ENCODE data around the gene PDE2A. TPM values are rescaled to one million over a fixed set of nuclear protein-coding genes. Genes with fewer than 3 reads are reported as not detected.

Gene PDE2A
- total RNA-seq, 1 experiment from 2014 or later, result 1.9 TPM

GRCh38 chr11:72617080-72617762 lies 57.0 kb downstream of the PDE2A start:
- H3K27me3 ChIP-seq (ENCODE audit: control insufficient read depth, insufficient read depth, low read length), result peaks cover 2% of the 10 kb centered on the region; the same call in 1 of the 2 replicates
- no peak for DNase-seq
- no peaks in the 10 kb centered on the region for H3K36me3 ChIP-seq (replicated peaks; ENCODE audit: control insufficient read depth, insufficient read depth, low read length)
- H3K4me3 ChIP-seq (ENCODE audit: insufficient read depth, low read depth, low read length), result no peak overlapping the region

- H3K27me3 ChIP-seq (ENCODE audit: control insufficient read depth, insufficient read depth, low read length), result peaks cover 2% of the 10 kb centered on the region; the same call in 1 of the 2 replicates
- DNase-seq, result no peak
- no peaks in the 10 kb centered on the region for H3K36me3 ChIP-seq (replicated peaks; ENCODE audit: control insufficient read depth, insufficient read depth, low read length)
- H3K4me3 ChIP-seq (ENCODE audit: insufficient read depth, low read depth, low read length), result no peak overlapping the region
Measured at GRCh38 chr11:72616655-72617054, 57.6 kb downstream of the PDE2A start.

GRCh38 chr11:72615329-72615728 lies 58.9 kb downstream of the PDE2A start:
- Histone ChIP-seq H3K4me3 (ENCODE audit: insufficient read depth, low read depth, low read length) (no peak overlapping the region), H3K36me3 (replicated peaks; ENCODE audit: control insufficient read depth, insufficient read depth, low read length) (no peaks in the 10 kb centered on the region), H3K27me3 (ENCODE audit: control insufficient read depth, insufficient read depth, low read length) (peaks cover 3% of the 10 kb centered on the region; the same call in 1 of the 2 replicates)
- DNase-seq, result no peak

- DNase-seq, result no peak
- Histone ChIP-seq H3K27me3 (ENCODE audit: control insufficient read depth, insufficient read depth, low read length) (peaks cover 3% of the 10 kb centered on the region; the same call in 1 of the 2 replicates), H3K36me3 (replicated peaks; ENCODE audit: control insufficient read depth, insufficient read depth, low read length) (no peaks in the 10 kb centered on the region), H3K4me3 (ENCODE audit: insufficient read depth, low read depth, low read length) (no peak overlapping the region)
Measured at GRCh38 chr11:72614381-72614780, 59.8 kb downstream of the PDE2A start.

DNA sequence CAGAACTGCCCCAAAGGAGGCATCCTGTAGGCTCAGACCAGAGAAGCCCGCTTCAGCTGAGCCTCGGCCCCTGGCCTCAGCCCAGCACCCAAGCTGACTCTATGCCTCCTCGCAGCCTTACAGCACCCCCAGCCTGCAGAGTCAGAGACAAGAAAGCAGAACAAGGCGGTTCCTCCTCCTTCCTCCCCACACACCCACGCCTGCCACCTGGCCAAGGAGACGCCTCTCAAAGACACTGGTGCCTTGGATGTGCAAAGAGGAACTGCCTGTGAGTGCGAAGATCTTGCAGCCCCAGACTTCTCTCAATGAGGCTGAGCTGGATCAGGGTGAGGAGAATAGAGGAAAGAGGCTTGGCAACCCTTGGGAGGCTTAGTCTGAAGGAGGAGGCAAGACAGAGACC lies 60.2 kb downstream of the PDE2A start:
- DNase-seq, result no peak
- H3K36me3 ChIP-seq (replicated peaks; ENCODE audit: control insufficient read depth, insufficient read depth, low read length), result no peaks in the 10 kb centered on the region
- no peak overlapping the region for H3K4me3 ChIP-seq (ENCODE audit: insufficient read depth, low read depth, low read length)
- H3K27me3 ChIP-seq (ENCODE audit: control insufficient read depth, insufficient read depth, low read length), result peaks cover 3% of the 10 kb centered on the region; the same call in 1 of the 2 replicates

GRCh38 chr11:72613450-72613849 lies 60.8 kb downstream of the PDE2A start:
- Histone ChIP-seq H3K4me3 (ENCODE audit: insufficient read depth, low read depth, low read length) (no peak overlapping the region), H3K36me3 (replicated peaks; ENCODE audit: control insufficient read depth, insufficient read depth, low read length) (no peaks in the 10 kb centered on the region), H3K27me3 (ENCODE audit: control insufficient read depth, insufficient read depth, low read length) (peaks cover 3% of the 10 kb centered on the region; the same call in 1 of the 2 replicates)
- no peak for DNase-seq

DNA sequence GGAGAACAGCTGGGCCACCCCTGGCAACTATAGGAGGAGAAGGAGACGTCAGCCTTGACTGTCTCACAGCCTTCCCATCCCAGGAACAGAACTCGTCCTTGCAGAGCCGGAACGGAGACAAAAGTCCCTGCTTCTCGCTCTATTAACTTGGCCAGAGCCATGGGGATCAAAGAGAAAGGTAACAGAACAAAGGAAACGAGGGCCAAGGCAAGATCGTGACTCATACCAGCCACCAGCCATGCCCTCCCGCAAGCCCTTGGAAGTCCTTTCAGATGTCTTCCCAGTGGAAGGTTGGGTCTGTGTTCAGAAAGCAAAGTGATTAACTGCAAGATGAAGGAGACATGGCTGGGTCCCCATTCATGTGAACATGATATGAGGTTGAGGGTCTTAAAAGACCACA lies 64.7 kb downstream of the PDE2A start:
- H3K4me3 ChIP-seq (ENCODE audit: insufficient read depth, low read depth, low read length), result no peak overlapping the region
- no peaks in the 10 kb centered on the region for H3K36me3 ChIP-seq (replicated peaks; ENCODE audit: control insufficient read depth, insufficient read depth, low read length)

GRCh38 chr11:72609045-72609444 lies 65.2 kb downstream of the PDE2A start:
- peaks cover 3% of the 10 kb centered on the region; the same call in 1 of the 2 replicates for H3K27me3 ChIP-seq (ENCODE audit: control insufficient read depth, insufficient read depth, low read length)
- DNase-seq, result peak; percentile 75
- no peaks in the 10 kb centered on the region for H3K36me3 ChIP-seq (replicated peaks; ENCODE audit: control insufficient read depth, insufficient read depth, low read length)
- no peak overlapping the region for H3K4me3 ChIP-seq (ENCODE audit: insufficient read depth, low read depth, low read length)

More for the DNA sequence above, 64.7 kb downstream of the PDE2A start:
- H3K27me3 ChIP-seq (ENCODE audit: control insufficient read depth, insufficient read depth, low read length), result peaks cover 3% of the 10 kb centered on the region; the same call in 1 of the 2 replicates
- DNase-seq, result no peak

GRCh38 chr11:72607496-72607895 lies 66.7 kb downstream of the PDE2A start:
- Histone ChIP-seq H3K36me3 (replicated peaks; ENCODE audit: control insufficient read depth, insufficient read depth, low read length) (no peaks in the 10 kb centered on the region), H3K4me3 (ENCODE audit: insufficient read depth, low read depth, low read length) (no peak overlapping the region), H3K27me3 (ENCODE audit: control insufficient read depth, insufficient read depth, low read length) (peaks cover 1% of the 10 kb centered on the region; the same call in 1 of the 2 replicates)
- no peak for DNase-seq

DNA sequence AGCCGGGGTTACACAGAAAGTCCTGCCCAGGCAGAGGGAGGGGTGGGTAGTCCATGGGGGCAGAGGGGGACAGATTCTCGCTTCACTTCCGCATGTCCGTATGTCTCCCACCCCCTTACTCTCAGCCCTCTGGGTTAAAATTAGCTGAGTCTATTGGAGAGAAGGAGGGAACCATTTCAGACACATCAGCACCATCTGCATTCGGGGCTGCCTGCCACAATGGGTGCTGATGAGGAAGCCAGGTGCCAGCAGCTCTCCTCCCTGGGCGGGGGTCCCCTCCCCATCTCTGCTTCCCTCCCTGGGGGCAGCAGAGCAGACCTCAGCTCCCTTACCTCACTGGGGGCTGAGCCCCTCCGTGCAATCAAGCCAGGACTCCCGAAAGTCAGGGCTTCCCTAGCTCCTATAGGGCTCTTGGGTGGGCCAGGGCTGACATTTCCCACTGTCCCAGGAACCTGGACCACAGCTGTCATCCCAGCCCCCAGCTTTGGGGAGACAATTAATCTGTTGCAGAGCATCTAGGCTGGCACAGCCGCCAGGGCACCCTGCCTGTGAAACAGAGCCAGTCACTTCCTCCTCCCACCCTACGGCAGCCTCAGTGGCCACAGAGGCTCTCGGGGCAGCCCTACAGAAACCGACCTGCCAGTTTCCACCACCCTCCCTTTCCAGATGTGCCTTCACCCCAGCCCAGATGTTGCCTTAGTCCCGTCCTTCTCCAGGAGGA lies 67.3 kb downstream of the PDE2A start:
- DNase-seq, result no peak
- Histone ChIP-seq H3K36me3 (replicated peaks; ENCODE audit: control insufficient read depth, insufficient read depth, low read length) (no peaks in the 10 kb centered on the region), H3K27me3 (ENCODE audit: control insufficient read depth, insufficient read depth, low read length) (peaks cover 1% of the 10 kb centered on the region; the same call in 1 of the 2 replicates), H3K4me3 (ENCODE audit: insufficient read depth, low read depth, low read length) (no peak overlapping the region)

GRCh38 chr11:72605973-72606747 lies 68.1 kb downstream of the PDE2A start:
- H3K27me3 ChIP-seq (ENCODE audit: control insufficient read depth, insufficient read depth, low read length), result peaks cover 1% of the 10 kb centered on the region; the same call in 1 of the 2 replicates
- H3K4me3 ChIP-seq (ENCODE audit: insufficient read depth, low read depth, low read length), result no peak overlapping the region
- no peaks in the 10 kb centered on the region for H3K36me3 ChIP-seq (replicated peaks; ENCODE audit: control insufficient read depth, insufficient read depth, low read length)
- DNase-seq, result no peak

DNA sequence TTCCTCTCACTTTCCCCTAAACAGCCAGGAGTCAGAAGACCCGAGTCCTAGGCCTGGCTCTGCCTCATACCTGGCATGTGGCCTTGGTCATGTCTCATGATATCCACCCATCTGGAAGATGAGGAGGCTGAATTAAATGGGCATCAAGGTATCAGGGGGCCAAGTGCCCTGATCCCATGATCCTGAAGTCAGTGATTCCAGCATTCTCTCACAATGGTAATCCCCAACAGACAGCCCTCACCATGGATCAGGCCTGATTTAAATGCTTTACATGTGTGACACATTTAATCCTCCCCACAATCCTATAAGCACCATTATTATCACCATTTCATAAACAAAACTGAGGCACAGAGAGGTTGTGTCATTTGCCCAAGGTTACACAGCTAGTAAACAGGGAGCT lies 70.0 kb downstream of the PDE2A start:
- Histone ChIP-seq H3K36me3 (replicated peaks; ENCODE audit: control insufficient read depth, insufficient read depth, low read length) (no peaks in the 10 kb centered on the region), H3K4me3 (ENCODE audit: insufficient read depth, low read depth, low read length) (no peak overlapping the region), H3K27me3 (ENCODE audit: control insufficient read depth, insufficient read depth, low read length) (no peaks in the 10 kb centered on the region; the same call in 1 of the 2 replicates)
- no peak for DNase-seq

- Histone ChIP-seq H3K36me3 (replicated peaks; ENCODE audit: control insufficient read depth, insufficient read depth, low read length) (no peaks in the 10 kb centered on the region), H3K27me3 (ENCODE audit: control insufficient read depth, insufficient read depth, low read length) (no peaks in the 10 kb centered on the region; the same call in 1 of the 2 replicates)
- DNase-seq, result no peak
Measured at GRCh38 chr11:72602250-72602904, 71.8 kb downstream of the PDE2A start.

DNA sequence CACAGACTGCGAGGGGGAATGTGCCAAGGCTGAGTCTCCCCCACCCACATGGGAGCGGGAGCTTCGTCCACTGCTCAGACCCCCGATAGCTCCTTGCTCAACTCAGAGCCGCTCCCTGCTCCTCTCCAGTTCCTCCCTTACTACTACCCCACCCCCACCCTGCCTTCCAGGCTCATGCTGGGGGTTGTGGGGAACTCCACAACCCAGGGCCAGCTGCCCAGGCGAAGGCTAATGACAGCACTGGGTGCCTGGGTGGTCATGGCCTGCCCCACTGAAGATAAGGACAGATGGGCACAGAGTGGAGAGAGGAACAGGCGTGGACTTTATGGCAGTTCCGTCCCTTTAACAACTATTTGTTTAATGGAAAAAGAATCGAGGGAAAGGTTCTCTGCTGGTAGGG lies 73.7 kb downstream of the PDE2A start:
- peak; percentile 78 for DNase-seq
- no peaks in the 10 kb centered on the region; the same call in 1 of the 2 replicates for H3K27me3 ChIP-seq (ENCODE audit: control insufficient read depth, insufficient read depth, low read length)
- no peak overlapping the region for H3K4me3 ChIP-seq (ENCODE audit: insufficient read depth, low read depth, low read length)
- H3K36me3 ChIP-seq (replicated peaks; ENCODE audit: control insufficient read depth, insufficient read depth, low read length), result no peaks in the 10 kb centered on the region

More at GRCh38 chr11:72602250-72602904, 71.8 kb downstream of the PDE2A start:
- no peak overlapping the region for H3K4me3 ChIP-seq (ENCODE audit: insufficient read depth, low read depth, low read length)

Data from H7 (cell line).